SHP77 treated with DMSO at 0.1 percent for 48 hours (cell line): ENCODE measurements around the gene SLC35F5.
A peak's percentile ranks its signal among the peaks of the same experiment; 100 is the strongest.
"Not testable (repeated sequence)": the region's sequence is repeated elsewhere in the genome, so short reads cannot be mapped to it uniquely, and the experiment has no call there.

Source experiments
- DNase-seq: peaks from one replicate; lab custom pipeline; 2025; lab: John Stamatoyannopoulos, UW

SLC35F5 gene, protein sequence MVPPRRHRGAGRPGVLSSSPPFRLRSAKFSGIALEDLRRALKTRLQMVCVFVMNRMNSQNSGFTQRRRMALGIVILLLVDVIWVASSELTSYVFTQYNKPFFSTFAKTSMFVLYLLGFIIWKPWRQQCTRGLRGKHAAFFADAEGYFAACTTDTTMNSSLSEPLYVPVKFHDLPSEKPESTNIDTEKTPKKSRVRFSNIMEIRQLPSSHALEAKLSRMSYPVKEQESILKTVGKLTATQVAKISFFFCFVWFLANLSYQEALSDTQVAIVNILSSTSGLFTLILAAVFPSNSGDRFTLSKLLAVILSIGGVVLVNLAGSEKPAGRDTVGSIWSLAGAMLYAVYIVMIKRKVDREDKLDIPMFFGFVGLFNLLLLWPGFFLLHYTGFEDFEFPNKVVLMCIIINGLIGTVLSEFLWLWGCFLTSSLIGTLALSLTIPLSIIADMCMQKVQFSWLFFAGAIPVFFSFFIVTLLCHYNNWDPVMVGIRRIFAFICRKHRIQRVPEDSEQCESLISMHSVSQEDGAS

DNA sequence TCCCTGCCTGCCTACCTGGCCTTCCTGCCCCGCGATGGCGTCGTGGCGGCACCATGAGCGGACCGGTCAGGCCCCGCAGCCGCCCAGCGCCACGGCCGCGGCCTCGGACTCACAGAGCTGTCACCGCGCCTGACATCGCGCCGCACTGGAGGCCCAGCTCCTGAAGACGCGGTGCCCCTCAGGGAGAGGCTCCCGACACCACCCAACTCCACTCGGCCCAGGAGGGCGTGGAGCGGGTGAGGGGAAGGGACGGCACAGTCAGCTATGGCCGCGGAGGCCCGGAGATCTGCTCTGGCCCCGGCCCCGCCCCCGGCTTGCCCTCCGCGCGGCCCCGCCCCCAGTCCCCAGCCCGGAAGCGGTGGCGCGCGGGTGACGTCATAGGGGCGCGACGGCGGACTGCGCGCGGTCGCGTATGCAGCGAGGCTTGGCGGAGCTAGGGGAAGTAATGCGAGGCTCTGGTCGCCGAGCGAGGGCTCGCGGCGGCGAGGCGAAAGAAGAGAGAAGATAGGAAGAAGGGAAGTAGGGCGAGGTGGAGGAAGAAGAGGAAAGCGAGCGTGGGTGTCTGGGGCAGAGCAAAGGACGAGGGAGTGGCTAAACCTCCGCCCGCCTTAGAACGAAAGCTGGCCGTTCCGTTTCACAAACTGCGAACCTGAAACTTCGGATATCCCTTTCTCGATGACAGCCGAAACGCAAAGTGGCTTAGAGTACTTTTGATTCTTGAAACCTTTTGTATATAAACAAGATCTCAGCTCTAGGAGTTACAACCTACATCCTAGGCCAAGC, at the start of gene SLC35F5:
SLC35F5 (minus strand) TSS at position 288 of the 783 bp plus-strand sequence; CDS start at position 55, 233 bp downstream.
- peak; percentile 73 for DNase-seq

DNA sequence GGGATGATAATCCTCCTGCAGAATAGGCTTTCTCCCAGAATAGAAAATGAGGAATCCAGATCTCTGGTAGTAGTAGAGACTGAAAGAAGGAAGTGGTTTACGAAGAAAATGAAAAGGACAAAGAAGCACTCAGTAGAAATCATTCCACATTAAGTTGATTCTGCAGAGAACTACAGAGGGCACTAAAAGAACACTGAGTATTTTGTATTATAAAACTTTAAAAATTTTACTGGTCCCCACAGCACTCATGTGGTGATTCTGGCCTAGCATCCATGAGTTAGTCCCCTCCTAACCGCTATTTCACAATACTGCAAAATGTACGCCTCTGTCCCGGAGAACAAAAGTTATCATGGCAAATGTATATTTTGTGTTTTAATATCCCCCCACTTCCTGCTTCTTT, 42.9 kb upstream of the SLC35F5 start:
- no peak for DNase-seq

DNA sequence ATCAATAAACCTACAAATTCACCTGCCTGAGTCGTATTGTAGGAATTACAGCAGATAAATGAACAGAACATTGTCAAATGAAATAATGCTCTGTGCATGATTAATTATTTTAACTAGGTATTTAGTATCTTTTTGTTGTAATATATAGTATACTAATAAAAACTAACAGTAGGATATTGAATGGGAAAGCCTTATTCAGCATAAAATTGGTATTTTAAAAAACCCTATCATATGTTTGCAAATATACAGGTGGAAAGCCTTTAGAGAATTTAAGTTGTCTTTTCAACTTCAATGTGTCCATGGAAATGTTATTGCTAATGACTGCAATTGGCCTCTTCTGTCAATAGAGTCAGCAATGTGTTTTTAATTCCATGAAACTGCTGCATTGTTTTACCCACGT, 40.8 kb upstream of the SLC35F5 start:
- no peak for DNase-seq

DNA sequence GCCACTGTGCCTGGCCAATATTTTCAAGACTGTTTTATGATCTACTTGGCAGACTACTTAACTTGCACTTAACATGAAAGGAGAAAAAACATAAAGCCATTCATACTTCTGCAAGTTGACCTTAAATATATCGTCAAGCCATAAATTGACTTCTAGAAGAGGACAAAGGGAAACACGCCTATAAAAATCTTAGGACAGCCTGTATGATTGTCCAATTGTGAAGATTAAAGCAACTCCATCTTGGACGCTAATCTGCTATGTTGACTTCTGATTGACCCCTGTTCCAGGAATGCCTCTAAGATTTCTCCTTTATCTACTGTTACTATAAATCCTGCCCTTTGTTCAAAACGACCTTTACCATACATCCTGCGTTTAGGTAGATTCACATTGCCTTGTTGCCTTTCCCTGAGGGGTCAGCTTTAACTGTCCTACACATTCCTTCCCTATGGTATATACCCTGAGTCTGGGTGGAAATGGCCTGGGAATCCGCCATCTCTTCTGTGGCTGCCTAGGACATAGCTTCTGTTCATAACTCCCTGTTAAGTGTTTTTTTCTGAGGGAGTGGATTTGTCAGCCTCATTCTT, 40.2 kb upstream of the SLC35F5 start:
- no peak for DNase-seq

DNA sequence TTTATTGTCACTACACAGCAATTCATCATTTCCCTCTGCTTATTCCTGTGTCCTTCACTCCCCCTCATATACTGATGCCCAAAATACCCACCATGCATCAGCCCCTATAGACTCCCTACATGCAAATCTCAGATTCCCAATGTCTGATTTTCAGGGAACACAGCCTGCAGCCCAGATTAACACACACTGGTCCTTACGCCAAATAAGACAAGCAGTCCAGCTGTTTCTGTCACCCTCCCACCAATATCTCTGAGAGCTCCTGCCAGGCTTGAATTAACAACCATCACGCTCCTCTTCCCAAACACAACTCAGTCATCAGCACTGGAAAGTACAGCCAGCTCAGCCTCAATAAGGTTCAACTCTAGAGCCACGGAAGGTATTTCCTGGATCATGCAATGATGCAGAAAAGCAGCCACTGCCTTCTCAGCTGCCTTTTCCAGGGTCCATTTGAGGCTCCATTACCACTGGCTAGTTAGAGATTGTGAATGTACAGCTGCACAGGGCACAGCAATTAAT, 39.0 kb upstream of the SLC35F5 start:
- DNase-seq, result no peak

DNA sequence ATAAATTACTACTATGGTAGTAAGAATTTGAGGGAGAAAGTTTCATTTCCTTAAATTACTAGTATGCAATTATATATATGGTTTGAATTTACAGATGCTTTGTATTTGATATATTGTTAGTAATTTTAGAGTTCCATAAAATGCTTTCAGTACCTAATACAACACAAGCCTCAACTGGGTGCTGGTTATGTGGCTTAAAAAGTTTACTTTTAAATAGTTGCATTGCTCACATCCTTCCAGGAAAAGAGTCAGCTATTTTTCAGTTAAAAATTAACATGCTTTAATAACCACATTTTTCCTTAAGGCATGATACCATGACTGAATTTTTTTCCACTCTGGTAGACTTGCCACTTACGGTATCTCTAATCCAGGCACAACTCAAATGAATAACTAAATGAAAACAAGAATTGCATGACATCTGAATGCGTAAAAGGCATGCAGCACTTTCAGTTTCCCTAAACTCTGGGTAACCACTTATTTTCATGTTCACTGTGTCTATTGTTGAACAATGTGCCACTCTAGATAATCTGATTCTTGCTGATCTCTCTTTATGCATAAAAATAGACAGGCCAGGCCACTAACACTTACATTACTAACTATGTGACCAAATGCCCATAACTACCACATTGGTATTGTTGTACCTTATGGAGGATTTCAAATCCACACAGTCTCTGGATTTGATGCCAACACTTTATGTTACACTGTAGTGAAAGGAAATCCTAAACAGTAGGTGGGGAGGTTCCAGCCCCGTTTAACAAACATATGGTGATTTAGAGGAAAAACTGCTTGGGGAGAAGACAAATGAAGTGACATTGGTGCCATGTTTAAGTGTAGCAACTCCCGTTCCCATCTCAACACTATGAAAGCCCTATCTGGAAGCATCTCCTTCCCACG, 35.5 kb upstream of the SLC35F5 start:
- no peak for DNase-seq

DNA sequence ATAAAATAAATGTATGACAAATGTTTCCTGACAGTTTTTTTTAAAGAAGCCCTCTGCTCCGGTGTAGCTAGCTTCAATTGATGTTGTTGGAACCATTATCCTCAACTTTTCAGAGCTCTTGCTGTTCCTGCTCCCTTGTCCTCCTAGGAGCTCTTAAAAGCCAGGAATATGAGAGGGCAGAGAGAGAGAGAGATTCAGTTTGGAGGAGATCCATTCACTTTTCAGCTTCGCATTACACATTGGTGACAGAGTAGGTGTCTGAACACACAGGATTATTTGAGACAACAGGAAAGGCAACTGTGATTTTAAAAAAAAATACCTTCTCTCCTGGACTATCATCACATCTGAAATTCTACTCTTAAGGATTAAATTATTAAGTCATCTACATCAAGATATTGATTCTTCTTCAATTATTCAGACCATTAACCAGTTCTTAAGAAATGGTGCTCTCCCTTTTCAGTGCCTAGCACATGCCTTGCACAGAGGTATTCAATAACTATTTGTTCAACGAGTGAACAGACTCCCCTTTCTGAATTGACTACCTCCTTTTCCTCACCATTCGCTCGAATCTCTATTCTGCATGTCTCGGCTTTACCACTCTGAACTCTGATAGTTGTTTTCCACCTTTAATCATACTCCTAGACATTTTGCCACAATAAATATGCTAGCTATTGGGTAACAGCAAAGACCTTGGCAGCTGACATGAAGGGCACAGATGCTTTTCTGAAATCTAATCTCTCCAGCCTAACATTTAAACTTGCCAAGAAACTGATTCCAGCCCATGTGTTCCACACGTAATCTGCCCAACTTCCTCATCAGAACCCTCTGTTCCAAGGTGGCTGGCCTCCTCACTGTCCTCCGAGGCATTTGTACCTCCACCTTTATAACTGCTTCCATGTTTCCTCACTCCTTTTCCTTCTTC, 28.6 kb upstream of the SLC35F5 start:
- no peak for DNase-seq

DNA sequence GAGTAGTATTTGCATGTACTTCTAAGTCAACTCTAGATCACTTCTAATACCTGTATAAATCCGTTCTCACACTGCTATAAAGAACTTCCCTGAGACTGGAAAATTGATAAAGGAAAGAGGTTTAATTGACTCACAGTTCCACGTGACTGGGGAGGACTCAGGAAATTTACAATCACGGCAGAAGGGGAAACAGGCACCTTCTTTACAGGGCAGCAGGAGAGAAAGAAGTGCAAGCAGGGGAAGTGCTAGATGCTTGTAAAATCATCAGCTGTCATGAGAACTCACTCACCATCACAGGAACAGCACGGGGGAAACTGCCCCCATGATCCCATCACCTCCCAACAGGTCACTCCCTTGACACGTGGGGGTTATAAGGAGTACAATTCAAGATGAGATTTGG, 24.0 kb upstream of the SLC35F5 start:
- no peak for DNase-seq

DNA sequence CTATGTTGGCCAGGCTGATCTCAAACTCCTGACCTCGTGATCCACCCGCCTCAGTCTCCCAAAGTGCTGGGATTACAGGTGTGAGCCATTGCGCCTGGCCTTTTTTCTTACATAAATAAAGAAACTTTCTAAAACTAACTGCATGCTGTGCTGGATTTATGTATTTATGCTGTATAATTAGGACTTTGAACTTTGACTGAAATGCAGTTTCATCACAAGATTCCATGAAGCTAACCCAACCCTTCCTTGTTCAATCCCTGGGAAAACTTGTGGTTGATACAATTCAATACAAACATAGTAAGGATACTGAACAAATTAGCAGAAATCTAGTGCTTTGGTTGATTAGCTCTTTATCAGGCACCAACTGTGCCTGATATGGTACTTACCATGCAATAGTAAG, 20.9 kb upstream of the SLC35F5 start:
- DNase-seq, result no peak

DNA sequence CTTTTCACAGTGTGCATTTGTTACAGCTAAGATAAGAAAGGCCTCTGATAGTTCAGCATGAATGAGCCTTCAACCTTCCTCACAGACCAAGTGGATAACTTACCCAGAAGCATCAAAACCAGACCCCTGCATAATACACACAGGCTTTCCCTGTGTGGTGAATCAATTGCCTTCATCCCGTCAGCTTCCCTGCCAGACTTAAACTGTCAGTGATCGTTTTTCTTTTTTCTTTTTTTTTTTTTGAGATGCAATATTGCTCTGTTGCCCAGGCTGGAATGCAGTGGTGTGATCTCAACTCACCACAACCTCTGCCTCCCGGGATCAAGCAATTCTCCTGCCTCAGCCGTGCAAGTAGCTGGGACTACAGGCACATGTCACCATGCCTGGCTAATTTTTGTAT, 20.5 kb upstream of the SLC35F5 start:
- no peak for DNase-seq

DNA sequence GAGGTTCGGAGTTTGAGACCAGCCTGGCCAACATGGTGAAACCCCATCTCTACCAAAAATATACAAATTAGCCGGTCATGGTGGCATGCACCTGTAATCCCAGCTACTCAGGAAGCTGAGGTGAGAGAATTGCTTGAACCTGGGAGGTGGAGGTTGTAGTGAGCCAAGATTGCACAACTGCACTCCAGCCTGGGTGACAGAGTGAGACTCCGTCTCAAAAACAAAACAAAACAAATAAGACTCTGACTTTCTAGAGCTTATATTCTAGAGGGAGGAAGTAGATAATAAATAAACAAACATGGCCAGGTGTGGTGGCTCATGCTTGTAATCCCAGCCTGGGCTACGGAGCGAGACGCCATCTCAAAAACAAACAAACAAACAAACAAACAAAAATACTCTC, 18.2 kb upstream of the SLC35F5 start:
- not testable (repeated sequence) for DNase-seq

DNA sequence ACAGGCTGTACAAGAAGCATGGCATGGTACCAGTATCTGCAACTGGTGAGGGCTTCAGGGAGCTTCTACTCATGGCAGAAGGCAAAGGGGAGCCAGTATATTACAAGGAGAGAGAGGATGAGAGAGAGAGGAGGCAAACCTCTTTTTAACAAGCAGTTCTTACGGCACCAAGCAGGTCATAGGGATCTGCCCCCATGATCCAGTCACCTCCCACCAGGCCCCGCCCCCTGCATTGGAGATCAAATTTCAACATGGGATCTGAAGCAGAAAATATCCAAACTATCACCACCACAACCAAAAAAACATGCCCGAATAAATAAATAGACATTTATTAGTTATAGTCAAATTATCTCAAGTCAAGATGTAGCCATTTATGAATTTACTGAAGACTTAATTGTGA, 14.5 kb upstream of the SLC35F5 start:
- no peak for DNase-seq

DNA sequence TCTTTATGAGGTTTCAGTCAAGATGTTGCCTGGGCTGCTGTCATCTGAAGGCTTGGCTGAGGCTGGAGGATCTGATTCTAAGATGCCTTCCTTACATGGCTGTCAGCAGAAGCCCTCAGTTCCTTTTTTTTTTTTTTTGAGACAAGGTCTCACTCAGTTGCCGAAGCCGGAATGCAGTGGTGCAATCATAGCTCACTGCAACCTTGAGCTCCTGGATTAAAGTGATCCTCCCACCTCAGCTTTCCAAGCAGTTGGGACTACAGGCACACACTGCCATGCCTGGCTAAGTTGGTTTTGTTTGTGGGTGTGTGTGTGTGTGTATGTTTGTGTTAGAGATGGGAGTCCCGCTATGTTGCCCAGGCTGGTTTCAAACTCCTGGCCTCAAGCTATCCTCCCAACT, 13.1 kb upstream of the SLC35F5 start:
- DNase-seq, result no peak

DNA sequence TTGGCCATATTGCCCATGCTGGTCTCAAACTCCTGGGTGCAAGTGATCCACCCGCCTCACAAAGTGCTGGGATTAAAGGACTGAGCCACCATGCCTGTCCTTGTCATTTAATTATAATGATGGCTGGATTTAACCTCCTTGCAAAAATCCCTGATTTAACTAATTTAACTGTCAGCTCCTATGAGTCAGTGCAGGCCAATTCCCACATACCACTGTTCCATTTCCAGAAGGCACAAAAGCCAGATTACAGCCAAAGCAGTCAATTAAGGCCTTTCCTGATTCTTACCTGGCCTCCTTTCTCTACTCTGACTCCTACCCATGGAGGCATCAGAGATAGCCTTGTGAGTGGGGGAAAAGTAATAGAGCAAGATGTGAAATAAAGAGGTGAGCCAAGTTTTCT, 12.3 kb upstream of the SLC35F5 start:
- no peak for DNase-seq

DNA sequence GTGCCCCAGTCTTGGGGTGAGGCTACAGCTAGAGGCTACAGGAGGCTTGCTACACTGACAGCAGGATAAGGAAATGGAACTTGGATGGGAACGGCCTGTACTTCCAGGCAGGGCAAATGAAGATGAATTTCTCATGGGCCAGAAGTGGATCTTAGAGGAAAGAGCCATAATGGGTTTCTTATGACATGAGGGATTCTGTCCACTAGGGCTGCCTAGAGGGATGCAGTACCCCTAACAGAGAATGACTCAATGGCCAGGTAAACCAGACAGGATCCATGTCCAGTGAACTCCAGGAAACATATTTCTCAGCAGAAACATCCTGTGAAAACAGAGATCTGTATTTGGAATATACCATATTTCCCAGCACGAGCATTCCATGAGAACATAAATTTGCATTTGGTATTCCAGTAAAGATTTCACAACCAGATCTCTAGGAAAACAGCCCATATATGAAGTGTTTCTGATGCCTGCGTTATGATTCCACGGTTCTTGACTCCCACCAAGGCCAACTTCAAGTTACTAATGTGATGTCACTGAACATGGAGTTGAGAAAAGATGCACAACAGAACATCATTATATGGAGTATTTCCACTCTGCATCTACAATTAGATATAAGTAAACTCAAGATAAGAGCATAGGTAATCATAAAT, 11.5 kb upstream of the SLC35F5 start:
- DNase-seq, result no peak

DNA sequence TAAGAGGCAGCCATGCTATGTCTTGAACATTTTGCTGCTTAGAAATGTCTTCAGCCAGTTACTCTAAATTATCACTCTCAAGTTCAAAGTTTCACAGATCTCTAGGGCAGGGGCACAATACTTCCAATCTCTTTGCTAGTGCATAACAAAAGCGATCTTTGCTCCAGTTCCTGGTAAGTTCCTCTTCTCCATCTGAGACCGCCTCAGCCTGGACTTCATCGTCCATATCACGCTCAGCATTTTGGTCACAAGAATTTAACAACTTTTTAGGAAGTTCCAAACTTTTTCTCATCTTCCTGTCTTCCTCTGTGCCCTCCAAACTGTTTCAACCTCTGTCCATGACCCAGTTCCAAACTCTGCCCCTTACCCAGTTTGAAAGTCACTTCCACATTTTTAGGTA, 8.8 kb upstream of the SLC35F5 start:
- no peak for DNase-seq

DNA sequence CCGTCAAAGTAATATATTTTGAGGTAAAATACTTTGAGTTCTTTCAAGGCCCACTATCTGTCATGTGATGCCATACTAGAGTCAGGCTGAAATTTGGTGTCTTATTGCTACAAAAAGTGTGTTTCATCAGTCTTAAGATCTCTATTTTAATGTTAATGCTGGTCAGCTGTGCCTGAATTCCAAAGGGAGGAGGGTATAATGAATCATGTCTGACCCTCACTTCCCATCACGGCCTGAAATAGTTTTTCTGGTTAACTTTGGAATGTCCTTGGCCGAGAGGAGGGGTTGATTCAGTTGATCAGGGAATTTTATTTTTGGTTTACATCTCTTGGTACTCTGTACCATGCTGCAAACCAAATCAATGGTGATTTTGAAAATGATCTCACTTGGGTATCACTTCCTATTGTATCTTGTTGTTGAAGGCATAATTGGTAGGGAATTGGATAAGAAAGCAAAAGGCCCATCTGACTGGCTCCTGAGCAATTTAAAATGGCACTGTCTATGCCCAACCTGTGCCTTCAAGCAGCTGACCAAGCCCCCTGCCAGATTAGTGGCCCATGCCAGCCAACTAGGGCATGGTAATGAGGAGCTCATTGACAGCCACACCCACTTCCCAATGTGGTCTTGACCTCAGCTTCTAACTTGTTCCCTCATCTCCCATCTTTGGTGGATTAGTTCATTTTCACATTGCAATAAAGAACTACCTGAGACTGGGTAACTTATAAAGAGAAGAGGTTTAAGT, 6.1 kb upstream of the SLC35F5 start:
- DNase-seq, result no peak

DNA sequence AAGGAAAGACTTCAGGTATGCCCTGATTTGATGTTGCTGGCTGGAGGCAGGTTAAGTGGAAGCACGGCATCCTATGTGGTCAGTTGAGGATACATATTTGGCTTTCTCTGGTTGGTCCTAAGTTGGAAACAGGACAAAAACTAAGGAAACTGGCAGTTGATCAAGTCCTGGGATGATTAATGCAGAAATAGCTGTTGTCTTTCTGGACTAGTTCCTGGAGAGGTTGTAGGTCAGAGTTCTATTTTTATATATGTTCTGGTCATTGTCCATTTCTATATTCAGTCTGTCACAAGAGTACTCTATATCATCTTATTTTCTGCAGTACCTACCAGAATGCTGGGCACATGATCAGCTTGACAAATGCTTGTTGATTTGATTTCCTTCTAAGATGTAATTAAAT, 4.0 kb upstream of the SLC35F5 start:
- no peak for DNase-seq

DNA sequence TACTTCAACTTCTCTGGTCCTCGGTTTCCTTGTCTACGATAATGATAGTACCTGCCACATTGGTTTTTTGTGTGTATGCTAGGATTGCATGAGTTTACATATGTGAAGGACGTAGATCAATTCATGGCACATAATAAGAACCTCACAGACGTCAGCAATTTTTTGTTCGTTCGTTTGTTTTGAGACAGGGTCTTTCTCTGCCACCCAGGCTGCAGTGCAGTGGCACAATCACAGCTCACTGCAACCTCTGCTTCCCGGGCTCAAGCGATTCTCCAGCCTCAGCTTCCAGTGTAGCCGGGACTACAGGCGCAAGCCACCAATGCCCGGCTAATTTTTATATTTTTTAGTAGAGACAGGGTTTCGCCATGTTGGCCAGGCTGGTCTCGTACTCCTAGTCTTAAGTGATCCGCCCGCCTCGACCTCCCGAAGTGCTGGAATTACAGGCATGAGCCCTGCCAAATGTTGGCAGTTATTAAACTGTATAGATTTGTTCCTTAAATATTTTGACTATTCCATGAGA, 756 bp upstream of the SLC35F5 start:
- DNase-seq, result no peak
